Mesenteric fat pad (tissue), 1 donor: ENCODE measurements around the gene USO1. TPM values are rescaled to one million over a fixed set of nuclear protein-coding genes. Genes with fewer than 3 reads are reported as not detected.
"Not testable (repeated sequence)": the region's sequence is repeated elsewhere in the genome, so short reads cannot be mapped to it uniquely, and the experiment has no call there.

ENCODE experiments used
- DNase-seq: peaks from one replicate; pipeline ENCODE4 v3.0.0-alpha.2; 2020; ENCODE audit warnings: low spot score
- total RNA-seq: library from RNA; stranded (reverse); fragmentation: NEBNext Ultra II Directional; extraction: Animal tissue kit (Norgen Biotek cat#: 25700); gene quantifications from one replicate; pipeline ENCODE4 v1.2.1, GENCODE V29; 2021
- donor health status: DM: yes; HTN: yes; CAD: no.

Gene USO1
- total RNA-seq, 1 donor from 2014 or later: 68.7 TPM

- no peak for DNase-seq
These were observed 110.4 kb downstream of the USO1 start for GRCh38 chr4:75834772-75835154.

DNA sequence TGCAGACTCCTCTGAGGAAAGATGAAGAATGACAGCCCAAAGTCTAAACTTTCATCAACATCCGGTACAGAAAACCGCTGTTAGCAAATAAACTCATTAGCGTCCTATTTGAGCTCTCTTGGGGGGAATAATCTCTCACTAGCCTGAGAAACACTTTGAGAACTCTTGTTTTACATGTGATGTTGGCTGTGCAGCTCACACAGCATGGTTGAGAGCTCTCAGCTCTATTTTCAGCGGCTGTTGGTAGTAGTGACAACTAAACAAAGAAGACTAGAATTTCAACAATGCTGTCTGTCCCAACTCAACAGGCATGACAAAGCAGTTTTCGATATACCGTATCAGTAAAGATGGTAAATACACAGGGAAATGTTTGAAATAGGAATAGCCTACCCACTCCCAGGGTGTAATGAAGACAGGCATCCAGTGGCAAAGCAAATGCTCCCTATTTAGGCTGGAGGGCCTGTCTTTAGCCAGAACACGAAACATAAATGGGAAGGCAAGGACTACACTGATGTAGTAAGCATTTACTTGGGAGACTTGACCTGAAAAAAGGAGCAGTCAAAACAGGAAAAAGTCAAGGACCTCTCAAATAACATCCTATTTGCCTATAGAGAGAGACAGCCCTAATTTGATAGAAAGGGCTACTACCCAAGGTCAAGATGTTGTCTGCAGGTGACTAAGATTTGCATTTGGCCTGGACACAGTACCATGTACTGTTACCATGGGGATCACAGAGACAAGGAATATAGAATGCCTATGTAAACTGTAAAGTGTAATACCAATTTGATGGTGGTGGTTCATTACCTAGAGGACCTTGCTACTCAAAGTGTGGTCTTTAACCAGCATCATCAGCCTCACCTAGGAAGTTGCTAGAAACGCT, 117.5 kb downstream of the USO1 start:
- DNase-seq: no peak

- no peak for DNase-seq
These were observed 119.2 kb downstream of the USO1 start for GRCh38 chr4:75843596-75843995.

DNA sequence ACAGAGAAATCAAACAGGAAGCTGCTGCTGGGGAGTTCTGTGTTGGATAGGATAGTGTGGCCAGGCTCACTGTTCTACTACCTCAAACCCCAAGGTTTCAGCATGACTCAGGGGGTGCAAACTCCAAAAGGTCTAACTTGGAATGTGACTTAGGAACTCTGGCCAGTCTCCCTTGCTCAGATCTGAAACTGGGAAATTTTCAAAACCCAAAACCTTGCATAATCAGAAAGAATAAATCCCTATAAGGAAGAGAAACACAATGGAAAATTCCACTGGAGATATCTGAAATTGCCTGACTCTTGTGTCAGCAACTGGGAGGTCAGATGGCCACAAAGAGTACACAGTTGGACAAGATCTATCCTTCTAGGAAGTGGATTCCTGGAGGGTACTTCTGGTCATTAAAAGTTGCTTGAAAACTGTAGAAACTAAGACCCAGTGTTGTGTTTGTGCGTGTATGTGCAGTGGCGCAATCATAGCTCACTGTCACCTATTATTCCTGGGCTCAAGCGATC, 119.8 kb downstream of the USO1 start:
- no peak for DNase-seq

DNA sequence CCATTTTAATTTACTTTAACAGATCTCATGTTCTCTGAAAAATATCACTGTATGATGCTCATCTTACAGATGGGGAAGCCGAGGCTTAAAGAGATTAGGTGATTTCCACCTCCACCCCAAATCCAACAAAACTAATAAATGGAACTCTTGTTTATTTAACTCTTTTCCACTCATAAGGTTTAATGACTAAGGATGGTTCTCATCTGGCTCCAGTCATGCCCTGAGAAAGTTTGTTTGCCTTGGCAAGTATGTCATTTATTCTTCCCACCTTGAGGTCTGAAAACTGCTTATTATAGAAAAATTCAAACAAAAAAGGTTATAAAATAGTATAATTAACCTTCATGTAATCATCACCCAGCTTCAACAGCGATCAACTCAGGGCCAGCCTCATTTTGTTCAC, 121.6 kb downstream of the USO1 start:
- DNase-seq: no peak

- not testable (repeated sequence) for DNase-seq
These were observed 123.9 kb downstream of the USO1 start for GRCh38 chr4:75848171-75848760.

DNA sequence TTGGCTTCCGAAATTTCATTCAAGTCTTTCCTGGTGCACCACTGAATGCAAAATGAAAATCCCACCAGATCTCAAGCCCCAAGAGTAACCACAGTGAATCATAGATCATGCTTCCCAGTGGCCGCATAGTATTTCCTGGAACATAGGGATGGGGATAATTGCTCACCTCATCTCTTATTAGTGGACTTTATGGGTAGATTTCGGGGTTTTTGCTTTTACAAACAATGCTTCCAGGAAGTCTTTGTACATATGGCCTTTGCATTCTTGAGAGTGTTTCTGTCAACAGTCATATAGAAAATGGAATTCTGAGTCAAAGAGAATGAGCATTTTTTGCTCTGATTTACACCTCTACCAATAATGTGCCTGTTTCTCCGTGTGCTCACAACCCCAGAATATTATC, 124.5 kb downstream of the USO1 start:
- no peak for DNase-seq

DNA sequence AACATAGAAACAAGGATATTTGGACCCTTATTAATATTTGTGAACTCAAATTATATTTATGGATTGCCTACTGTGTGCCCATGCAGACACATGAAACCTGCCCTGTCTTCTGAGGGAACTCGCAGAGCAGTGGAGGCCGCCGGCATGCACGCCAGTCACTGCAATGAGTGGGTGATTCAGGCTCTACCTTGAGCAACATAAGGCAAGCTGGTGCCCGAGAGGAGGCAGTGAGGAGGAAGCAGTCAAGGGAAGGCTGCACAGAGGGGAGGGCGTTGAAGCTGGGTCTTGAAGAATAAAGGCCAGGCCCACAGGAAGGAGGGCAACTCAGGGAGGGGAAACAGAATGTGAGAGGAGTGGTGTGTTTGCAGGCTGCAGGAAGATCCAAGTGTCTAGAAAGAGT, 125.1 kb downstream of the USO1 start:
- DNase-seq: no peak

- DNase-seq: no peak
These were observed 134.3 kb downstream of the USO1 start for GRCh38 chr4:75858721-75859120.

GRCh38 chr4:75860606-75861005, 136.2 kb downstream of the USO1 start:
- DNase-seq: no peak

Other genes with a start within 250 kb of the USO1 start
- gene RCHY1, start 210.2 kb upstream of the USO1 start, total RNA-seq: 30.4 TPM
- 15.7 TPM for gene THAP6, start 210.1 kb upstream of the USO1 start, total RNA-seq
- gene ODAPH, start 168.5 kb upstream of the USO1 start, total RNA-seq: not detected
- gene CDKL2, start 94.0 kb upstream of the USO1 start, total RNA-seq: not detected
- gene G3BP2, start 51.2 kb upstream of the USO1 start, total RNA-seq: 72.6 TPM
- gene PPEF2, start 177.9 kb downstream of the USO1 start, total RNA-seq: not detected
- gene NAAA, start 216.4 kb downstream of the USO1 start, total RNA-seq: 16.4 TPM